ENCODE data around the gene GRAMD4.

The GRAMD4 gene

GRCh38 chr22:46672731-46673130 lies 52.5 kb downstream of the GRAMD4 start:
- in situ Hi-C loops (cut with MboI; ENCODE audit: low pct_unique_long_range_greater_than_20kb, low sequenced_read_pairs, unreplicated experiment) = no loop called here
- no peak for DNase-seq (ENCODE audit: low spot score)
- no peak for TF ChIP-seq CTCF (IDR thresholded peaks at IDR 0.05; ENCODE audit: extremely low read depth, insufficient read depth, missing control alignments)

GRCh38 chr22:46673205-46673604 lies 53.0 kb downstream of the GRAMD4 start:
- TF ChIP-seq CTCF (IDR thresholded peaks at IDR 0.05; ENCODE audit: extremely low read depth, insufficient read depth, missing control alignments) = no peak
- no peak for DNase-seq (ENCODE audit: low spot score)
- in situ Hi-C loops (cut with MboI; ENCODE audit: low pct_unique_long_range_greater_than_20kb, low sequenced_read_pairs, unreplicated experiment) = no loop called here

GRCh38 chr22:46673662-46674236 lies 53.6 kb downstream of the GRAMD4 start:
- no peak for DNase-seq (ENCODE audit: low spot score)
- in situ Hi-C loops (cut with MboI; ENCODE audit: low pct_unique_long_range_greater_than_20kb, low sequenced_read_pairs, unreplicated experiment) = no loop called here
- TF ChIP-seq CTCF (IDR thresholded peaks at IDR 0.05; ENCODE audit: extremely low read depth, insufficient read depth, missing control alignments) = no peak

GRCh38 chr22:46674367-46674781 lies 54.2 kb downstream of the GRAMD4 start:
- no peak for TF ChIP-seq CTCF (IDR thresholded peaks at IDR 0.05; ENCODE audit: extremely low read depth, insufficient read depth, missing control alignments)
- in situ Hi-C loops (cut with MboI; ENCODE audit: low pct_unique_long_range_greater_than_20kb, low sequenced_read_pairs, unreplicated experiment) = no loop called here
- DNase-seq (ENCODE audit: low spot score) = peak; percentile 80

GRCh38 chr22:46674906-46675305 lies 54.7 kb downstream of the GRAMD4 start:
- in situ Hi-C loops (cut with MboI; ENCODE audit: low pct_unique_long_range_greater_than_20kb, low sequenced_read_pairs, unreplicated experiment) = no loop called here

GRCh38 chr22:46675479-46675878 lies 55.3 kb downstream of the GRAMD4 start:
- no peak for DNase-seq (ENCODE audit: low spot score)
- no peak for TF ChIP-seq CTCF (IDR thresholded peaks at IDR 0.05; ENCODE audit: extremely low read depth, insufficient read depth, missing control alignments)
- in situ Hi-C loops (cut with MboI; ENCODE audit: low pct_unique_long_range_greater_than_20kb, low sequenced_read_pairs, unreplicated experiment) = no loop called here

More at GRCh38 chr22:46674906-46675305, 54.7 kb downstream of the GRAMD4 start:
- TF ChIP-seq CTCF (IDR thresholded peaks at IDR 0.05; ENCODE audit: extremely low read depth, insufficient read depth, missing control alignments) = no peak
- no peak for DNase-seq (ENCODE audit: low spot score)

All from GM13977 (cell line).